BE2C (cell line): ENCODE data around the gene BACE2.

Experiments
- DNase-seq: peaks from one replicate; pipeline ENCODE4 v3.0.0-alpha.2; 2020
- H3K27me3 ChIP-seq: fragments of 250-450 bp; sonication (Bioruptor Pico); 2 replicates; pipeline ENCODE4 v1.5.1; 2020; ENCODE audit warnings: mild to moderate bottlenecking
- H3K36me3 ChIP-seq: fragments of 250-450 bp; sonication (Bioruptor Pico); 2 replicates; pipeline ENCODE4 v1.5.1; 2020; ENCODE audit warnings: mild to moderate bottlenecking
- H3K4me1 ChIP-seq: fragments of 250-450 bp; sonication (Bioruptor Pico); 2 replicates; pipeline ENCODE4 v1.5.1; 2020
- H3K4me3 ChIP-seq: 2 replicates; pipeline ENCODE4 v1.5.1; 2011; ENCODE audit warnings: low read depth, low read length
- H3K9me3 ChIP-seq: fragments of 250-450 bp; sonication (Bioruptor Pico); 2 replicates; pipeline ENCODE4 v1.5.1; 2020
- CTCF ChIP-seq: IDR thresholded peaks from 2 replicates; pipeline ENCODE4 v1.5.1; 2012; ENCODE audit warnings: mild to moderate bottlenecking, low read depth, low read length

BACE2 gene

GRCh38 chr21:41153443-41153842 is 14.5 kb upstream of the BACE2 start:
- Histone ChIP-seq H3K27me3 (no peaks in the 10 kb centered on the region), H3K9me3 (peaks cover 6% of the 10 kb centered on the region), H3K4me1 (no peaks in the 10 kb centered on the region), H3K4me3 (no peak overlapping the region), H3K36me3 (no peaks in the 10 kb centered on the region)
- TF ChIP-seq CTCF = no peak
- DNase-seq = no peak

- DNase-seq = no peak
- Histone ChIP-seq H3K36me3 (no peaks in the 10 kb centered on the region), H3K9me3 (no peaks in the 10 kb centered on the region), H3K4me1 (no peaks in the 10 kb centered on the region), H3K27me3 (no peaks in the 10 kb centered on the region), H3K4me3 (no peak overlapping the region)
- no peak for TF ChIP-seq CTCF
Observed at GRCh38 chr21:41156142-41156541, 11.8 kb upstream of the BACE2 start.

- H3K27me3 ChIP-seq = no peaks in the 10 kb centered on the region
- H3K4me3 ChIP-seq = no peak overlapping the region
- no peaks in the 10 kb centered on the region for H3K9me3 ChIP-seq
- TF ChIP-seq CTCF = no peak
- no peak for DNase-seq
- H3K36me3 ChIP-seq = no peaks in the 10 kb centered on the region
- H3K4me1 ChIP-seq = no peaks in the 10 kb centered on the region
Observed at GRCh38 chr21:41158026-41158425, 9.9 kb upstream of the BACE2 start.

GRCh38 chr21:41160036-41160435 is 7.9 kb upstream of the BACE2 start:
- Histone ChIP-seq H3K36me3 (no peaks in the 10 kb centered on the region), H3K27me3 (no peaks in the 10 kb centered on the region), H3K4me3 (no peak overlapping the region), H3K9me3 (no peaks in the 10 kb centered on the region), H3K4me1 (no peaks in the 10 kb centered on the region)
- no peak for TF ChIP-seq CTCF
- DNase-seq = no peak

- Histone ChIP-seq H3K4me3 (no peak overlapping the region), H3K9me3 (no peaks in the 10 kb centered on the region), H3K4me1 (no peaks in the 10 kb centered on the region), H3K27me3 (no peaks in the 10 kb centered on the region), H3K36me3 (no peaks in the 10 kb centered on the region)
- DNase-seq = no peak
- no peak for TF ChIP-seq CTCF
Observed at GRCh38 chr21:41161428-41161827, 6.5 kb upstream of the BACE2 start.

- no peak for TF ChIP-seq CTCF
- DNase-seq = no peak
Observed at GRCh38 chr21:41162096-41162495, 5.9 kb upstream of the BACE2 start.

More at GRCh38 chr21:41162096-41162495, 5.9 kb upstream of the BACE2 start:
- Histone ChIP-seq H3K9me3 (no peaks in the 10 kb centered on the region), H3K36me3 (no peaks in the 10 kb centered on the region), H3K27me3 (no peaks in the 10 kb centered on the region), H3K4me3 (no peak overlapping the region), H3K4me1 (no peaks in the 10 kb centered on the region)
